ENCODE measurements around the gene PIGS. TPM values are rescaled to one million over a fixed set of nuclear protein-coding genes. Genes with fewer than 3 reads are reported as not detected.

The PIGS gene
- total and polyA plus RNA-seq, 7 donors, result 16.7 to 44.9 (median 31.6) TPM

DNA sequence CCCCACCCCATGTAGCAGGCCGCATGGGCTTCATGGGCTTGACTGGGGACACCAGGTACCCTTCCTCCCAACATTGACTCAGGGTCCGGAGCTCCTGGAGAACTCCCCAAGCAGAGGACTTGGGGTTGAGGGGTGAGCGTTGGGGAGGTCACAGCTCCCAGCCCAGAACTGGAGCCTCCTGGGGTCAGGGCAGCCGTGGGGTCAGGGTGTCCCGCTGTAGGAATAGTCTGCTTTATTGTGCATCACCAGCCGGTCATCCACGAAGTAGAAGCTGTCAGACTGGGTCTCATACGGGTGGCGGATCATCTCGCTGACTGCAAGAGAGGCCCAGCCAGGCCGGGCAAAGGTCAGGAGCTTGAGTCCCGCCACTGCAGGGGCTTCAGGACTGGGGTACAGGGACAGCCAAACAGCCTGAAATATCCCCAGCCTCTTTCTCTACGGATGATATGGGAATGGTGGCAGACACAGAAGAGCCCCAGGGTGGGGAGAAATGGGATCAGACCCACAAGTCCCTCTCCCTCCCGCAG, 24.2 kb downstream of the PIGS start:
- no peak for DNase-seq
- intact Hi-C loops (cut with DNase I), result no loop called here

DNA sequence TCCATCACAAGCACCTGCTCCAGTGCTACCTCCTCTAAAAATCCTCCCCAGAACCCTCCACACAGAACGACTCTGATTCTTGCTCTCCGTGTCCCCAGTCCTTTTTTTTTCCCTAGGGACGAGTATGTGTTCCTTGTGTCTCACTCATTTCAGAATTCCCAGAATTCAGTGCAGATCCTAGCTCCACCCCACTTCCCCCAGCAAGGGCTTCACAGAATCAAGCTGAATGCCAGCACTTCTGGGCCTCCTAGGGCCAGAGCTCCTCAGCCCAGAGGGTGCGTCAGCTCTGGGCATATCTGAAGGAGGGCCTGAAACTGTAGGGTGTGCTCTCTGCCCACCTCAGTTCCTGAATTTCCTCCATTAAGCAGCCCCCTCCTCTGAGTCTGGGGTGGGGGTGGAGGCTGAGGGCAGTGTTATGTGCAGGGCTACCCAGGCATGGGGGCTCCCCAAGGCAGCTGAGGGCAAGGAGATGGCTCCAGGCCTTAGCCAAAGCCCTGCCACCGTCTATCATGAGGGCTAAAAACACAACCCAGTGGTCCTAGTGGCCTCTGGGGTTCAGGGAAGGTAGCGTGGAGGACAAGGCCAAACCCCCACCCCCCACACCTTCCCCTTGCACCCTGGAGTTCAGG, 25.4 kb downstream of the PIGS start:
- Histone ChIP-seq H3K27ac (no peak overlapping the region), H3K36me3 (ENCODE audit: insufficient read depth in 1 of 2, low read depth in 1 of 2) (peaks cover 0 to 9% of the 10 kb centered on the region in 2 donors), H3K9me3 (no peaks in the 10 kb centered on the region), H3K27me3 (ENCODE audit: insufficient read depth in 3 of 3, low read length in 2 of 3) (no peaks in the 10 kb centered on the region), H3K4me3 (no peak overlapping the region), H3K4me1 (no peaks in the 10 kb centered on the region)
- ATAC-seq (no peak), DNase-seq (no peak)
- TF ChIP-seq, protein P1, sequence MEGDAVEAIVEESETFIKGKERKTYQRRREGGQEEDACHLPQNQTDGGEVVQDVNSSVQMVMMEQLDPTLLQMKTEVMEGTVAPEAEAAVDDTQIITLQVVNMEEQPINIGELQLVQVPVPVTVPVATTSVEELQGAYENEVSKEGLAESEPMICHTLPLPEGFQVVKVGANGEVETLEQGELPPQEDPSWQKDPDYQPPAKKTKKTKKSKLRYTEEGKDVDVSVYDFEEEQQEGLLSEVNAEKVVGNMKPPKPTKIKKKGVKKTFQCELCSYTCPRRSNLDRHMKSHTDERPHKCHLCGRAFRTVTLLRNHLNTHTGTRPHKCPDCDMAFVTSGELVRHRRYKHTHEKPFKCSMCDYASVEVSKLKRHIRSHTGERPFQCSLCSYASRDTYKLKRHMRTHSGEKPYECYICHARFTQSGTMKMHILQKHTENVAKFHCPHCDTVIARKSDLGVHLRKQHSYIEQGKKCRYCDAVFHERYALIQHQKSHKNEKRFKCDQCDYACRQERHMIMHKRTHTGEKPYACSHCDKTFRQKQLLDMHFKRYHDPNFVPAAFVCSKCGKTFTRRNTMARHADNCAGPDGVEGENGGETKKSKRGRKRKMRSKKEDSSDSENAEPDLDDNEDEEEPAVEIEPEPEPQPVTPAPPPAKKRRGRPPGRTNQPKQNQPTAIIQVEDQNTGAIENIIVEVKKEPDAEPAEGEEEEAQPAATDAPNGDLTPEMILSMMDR (IDR thresholded peaks at IDR 0.05), result no peak
- 64 to 69% (median 65%) methylated on average over 6 of the region's 6 CpGs for WGBS, 3 donors
- intact Hi-C loops (cut with DNase I), result no loop called here

More for the DNA sequence above, 24.2 kb downstream of the PIGS start:
- Histone ChIP-seq H3K4me1 (peaks cover 5% of the 10 kb centered on the region), H3K27me3 (ENCODE audit: insufficient read depth in 3 of 3, low read length in 2 of 3) (no peaks in the 10 kb centered on the region), H3K36me3 (ENCODE audit: insufficient read depth in 1 of 2, low read depth in 1 of 2) (peaks cover 0 to 9% of the 10 kb centered on the region in 2 donors), H3K27ac (no peak overlapping the region), H3K4me3 (no peak overlapping the region), H3K9me3 (no peaks in the 10 kb centered on the region)
- 87 to 94% (median 93%) methylated on average over 14 of the region's 14 CpGs for WGBS, 3 donors
- TF ChIP-seq, protein P1 (IDR thresholded peaks at IDR 0.05), result no peak
- no peak for ATAC-seq

DNA sequence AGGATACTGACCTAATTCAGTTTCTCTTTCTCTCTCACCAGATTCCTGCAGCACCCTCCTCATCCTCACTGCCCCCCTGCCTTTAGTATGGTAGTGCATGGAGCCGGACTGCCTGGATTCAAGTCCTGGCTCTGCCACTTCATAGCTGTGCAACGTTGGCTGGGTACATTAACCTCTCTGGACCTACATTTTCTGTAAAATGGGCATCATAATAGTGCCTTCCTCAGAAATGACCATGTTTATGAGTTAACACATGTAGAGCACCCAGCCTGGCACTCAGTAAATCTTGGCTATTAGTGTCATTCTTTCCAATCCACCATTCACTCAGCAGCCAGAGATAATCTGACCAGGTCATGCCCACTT, 26.2 kb downstream of the PIGS start:
- DNase-seq, result no peak

DNA sequence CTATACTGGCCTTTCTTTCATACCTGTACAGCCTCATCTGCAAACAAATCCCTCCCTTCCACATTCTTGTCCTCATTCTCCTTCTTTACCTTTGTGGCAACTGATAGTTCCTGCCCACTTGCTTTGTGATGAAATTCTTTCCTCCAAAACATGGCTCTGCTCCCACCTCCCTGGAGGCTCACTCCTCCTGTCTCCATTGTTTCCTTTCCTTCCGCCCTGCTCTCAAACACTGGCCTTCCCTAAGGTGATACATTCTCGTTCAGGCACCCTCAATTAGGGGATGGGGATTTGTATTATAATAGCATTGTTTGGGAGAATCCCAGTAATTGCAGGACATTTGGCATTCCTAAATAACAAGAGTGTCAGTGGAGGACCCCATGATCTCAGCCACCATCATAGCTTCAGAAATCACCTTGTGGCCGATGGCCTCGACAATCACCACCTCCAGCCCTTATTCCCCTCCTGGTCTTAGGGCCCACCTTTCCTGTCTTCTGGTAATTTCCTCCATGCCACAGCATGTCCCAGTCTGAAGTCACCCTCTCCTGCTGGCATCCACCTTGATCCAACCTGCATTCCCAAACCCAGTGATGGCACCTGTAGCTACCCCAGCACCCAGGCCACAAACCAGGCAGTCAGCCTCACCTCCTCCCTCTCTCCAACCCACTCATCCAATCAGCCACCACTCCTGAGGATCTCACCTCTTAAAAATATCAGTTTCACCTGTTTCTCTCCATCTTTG, 26.8 kb downstream of the PIGS start:
- Histone ChIP-seq H3K36me3 (ENCODE audit: insufficient read depth in 1 of 2, low read depth in 1 of 2) (peaks cover 0 to 9% of the 10 kb centered on the region in 2 donors), H3K27me3 (ENCODE audit: insufficient read depth in 3 of 3, low read length in 2 of 3) (no peaks in the 10 kb centered on the region), H3K4me3 (no peak overlapping the region), H3K4me1 (no peaks in the 10 kb centered on the region), H3K9me3 (no peaks in the 10 kb centered on the region), H3K27ac (no peak overlapping the region)
- TF ChIP-seq, protein P1 (IDR thresholded peaks at IDR 0.05), result no peak
- no peak for ATAC-seq
- no peak for DNase-seq
- intact Hi-C loops (cut with DNase I), result no loop called here
- 73 to 78% (median 75%) methylated on average over 4 of the region's 4 CpGs for WGBS, 3 donors

More for the DNA sequence above, 26.2 kb downstream of the PIGS start:
- WGBS, 3 donors, result 74 to 80% (median 80%) methylated on average over 2 of the region's 2 CpGs
- Histone ChIP-seq H3K27ac (no peak overlapping the region), H3K27me3 (ENCODE audit: insufficient read depth in 3 of 3, low read length in 2 of 3) (no peaks in the 10 kb centered on the region), H3K9me3 (no peaks in the 10 kb centered on the region), H3K36me3 (ENCODE audit: insufficient read depth in 1 of 2, low read depth in 1 of 2) (peaks cover 0 to 9% of the 10 kb centered on the region in 2 donors), H3K4me3 (no peak overlapping the region), H3K4me1 (no peaks in the 10 kb centered on the region)
- TF ChIP-seq, protein P1 (IDR thresholded peaks at IDR 0.05), result no peak
- intact Hi-C loops (cut with DNase I), result no loop called here
- no peak for ATAC-seq

All from psoas muscle (tissue), 8 donors.